GM23338 (cell line): ENCODE data around the gene ACSM4.

ENCODE experiments used
- CREB1 ChIP-seq: fragments of 250-450 bp; sonication (Bioruptor Pico); IDR thresholded peaks from 2 replicates; pipeline ENCODE4 v1.5.0; 2020; ENCODE audit warnings: low read depth, mild to moderate bottlenecking, moderate library complexity
- EZH2 ChIP-seq: fragments of 200-600 bp; sonication (generic); IDR thresholded peaks from one replicate; pipeline ENCODE4 v1.8.0; 2017; ENCODE audit warnings: antibody characterized with exemption, mild to moderate bottlenecking, low read depth; ENCODE audit not compliant: unreplicated experiment
- EZH2phosphoT487 ChIP-seq: fragments of 200-600 bp; sonication (generic); IDR thresholded peaks from one replicate; pipeline ENCODE4 v1.8.1; 2018; ENCODE audit warnings: antibody characterized with exemption; ENCODE audit not compliant: unreplicated experiment
- JUNB ChIP-seq: IDR thresholded peaks from one replicate; pipeline ENCODE4 v1.6.1; 2016; ENCODE audit warnings: antibody characterized with exemption; ENCODE audit not compliant: unreplicated experiment
- POLR2AphosphoS5 ChIP-seq: IDR thresholded peaks from 2 replicates; pipeline ENCODE4 v1.6.1; 2016; ENCODE audit warnings: antibody characterized with exemption, low read depth
- TF ChIP-seq, protein P1 (sequence below), 2 experiments: fragments of 200-600 bp in 1 of 2; sonication (generic) in 1 of 2; conservative IDR thresholded peaks; 2 replicates each; pipeline versions ENCODE4 v1.5.1 to v1.6.1; 2016 to 2017; ENCODE audit warnings: antibody characterized with exemption in 2 of 2, low read depth in 2 of 2, mild to moderate bottlenecking in 2 of 2, moderate library complexity in 1 of 2
- TF ChIP-seq, protein P2 (sequence below): IDR thresholded peaks from one replicate; pipeline ENCODE4 v1.6.1; 2018; ENCODE audit warnings: antibody characterized with exemption; ENCODE audit not compliant: unreplicated experiment

DNA sequence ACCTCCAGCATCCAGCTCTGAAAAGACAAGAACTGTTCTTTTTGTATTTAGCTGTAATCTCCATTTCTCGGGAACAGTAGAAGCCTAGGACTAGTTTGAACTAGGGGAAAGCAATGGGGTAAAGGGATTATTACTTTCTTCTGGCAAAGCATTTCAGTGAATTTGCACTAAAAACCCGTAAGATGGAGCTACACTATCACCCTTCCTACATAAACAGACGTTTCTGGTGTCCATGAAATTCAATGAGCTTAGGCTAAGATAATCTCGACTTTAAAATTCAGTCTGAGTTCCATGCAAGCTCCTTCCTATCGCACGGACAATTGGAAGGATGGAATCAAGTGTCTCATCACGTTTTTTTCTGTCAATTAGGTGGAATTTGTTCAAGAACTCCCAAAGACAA lies 24.0 kb downstream of the ACSM4 start:
- TF ChIP-seq, protein P1, sequence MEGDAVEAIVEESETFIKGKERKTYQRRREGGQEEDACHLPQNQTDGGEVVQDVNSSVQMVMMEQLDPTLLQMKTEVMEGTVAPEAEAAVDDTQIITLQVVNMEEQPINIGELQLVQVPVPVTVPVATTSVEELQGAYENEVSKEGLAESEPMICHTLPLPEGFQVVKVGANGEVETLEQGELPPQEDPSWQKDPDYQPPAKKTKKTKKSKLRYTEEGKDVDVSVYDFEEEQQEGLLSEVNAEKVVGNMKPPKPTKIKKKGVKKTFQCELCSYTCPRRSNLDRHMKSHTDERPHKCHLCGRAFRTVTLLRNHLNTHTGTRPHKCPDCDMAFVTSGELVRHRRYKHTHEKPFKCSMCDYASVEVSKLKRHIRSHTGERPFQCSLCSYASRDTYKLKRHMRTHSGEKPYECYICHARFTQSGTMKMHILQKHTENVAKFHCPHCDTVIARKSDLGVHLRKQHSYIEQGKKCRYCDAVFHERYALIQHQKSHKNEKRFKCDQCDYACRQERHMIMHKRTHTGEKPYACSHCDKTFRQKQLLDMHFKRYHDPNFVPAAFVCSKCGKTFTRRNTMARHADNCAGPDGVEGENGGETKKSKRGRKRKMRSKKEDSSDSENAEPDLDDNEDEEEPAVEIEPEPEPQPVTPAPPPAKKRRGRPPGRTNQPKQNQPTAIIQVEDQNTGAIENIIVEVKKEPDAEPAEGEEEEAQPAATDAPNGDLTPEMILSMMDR (conservative IDR thresholded peaks at IDR 0.05; ENCODE audit: low read depth in 2 of 2) = no peak
- no peak for TF ChIP-seq EZH2
- TF ChIP-seq, protein P2, sequence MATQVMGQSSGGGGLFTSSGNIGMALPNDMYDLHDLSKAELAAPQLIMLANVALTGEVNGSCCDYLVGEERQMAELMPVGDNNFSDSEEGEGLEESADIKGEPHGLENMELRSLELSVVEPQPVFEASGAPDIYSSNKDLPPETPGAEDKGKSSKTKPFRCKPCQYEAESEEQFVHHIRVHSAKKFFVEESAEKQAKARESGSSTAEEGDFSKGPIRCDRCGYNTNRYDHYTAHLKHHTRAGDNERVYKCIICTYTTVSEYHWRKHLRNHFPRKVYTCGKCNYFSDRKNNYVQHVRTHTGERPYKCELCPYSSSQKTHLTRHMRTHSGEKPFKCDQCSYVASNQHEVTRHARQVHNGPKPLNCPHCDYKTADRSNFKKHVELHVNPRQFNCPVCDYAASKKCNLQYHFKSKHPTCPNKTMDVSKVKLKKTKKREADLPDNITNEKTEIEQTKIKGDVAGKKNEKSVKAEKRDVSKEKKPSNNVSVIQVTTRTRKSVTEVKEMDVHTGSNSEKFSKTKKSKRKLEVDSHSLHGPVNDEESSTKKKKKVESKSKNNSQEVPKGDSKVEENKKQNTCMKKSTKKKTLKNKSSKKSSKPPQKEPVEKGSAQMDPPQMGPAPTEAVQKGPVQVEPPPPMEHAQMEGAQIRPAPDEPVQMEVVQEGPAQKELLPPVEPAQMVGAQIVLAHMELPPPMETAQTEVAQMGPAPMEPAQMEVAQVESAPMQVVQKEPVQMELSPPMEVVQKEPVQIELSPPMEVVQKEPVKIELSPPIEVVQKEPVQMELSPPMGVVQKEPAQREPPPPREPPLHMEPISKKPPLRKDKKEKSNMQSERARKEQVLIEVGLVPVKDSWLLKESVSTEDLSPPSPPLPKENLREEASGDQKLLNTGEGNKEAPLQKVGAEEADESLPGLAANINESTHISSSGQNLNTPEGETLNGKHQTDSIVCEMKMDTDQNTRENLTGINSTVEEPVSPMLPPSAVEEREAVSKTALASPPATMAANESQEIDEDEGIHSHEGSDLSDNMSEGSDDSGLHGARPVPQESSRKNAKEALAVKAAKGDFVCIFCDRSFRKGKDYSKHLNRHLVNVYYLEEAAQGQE = no peak
- no peak for TF ChIP-seq EZH2phosphoT487
- TF ChIP-seq POLR2AphosphoS5 = no peak
- no peak for TF ChIP-seq CREB1 (CRISPR knock-in tag)
- no peak for TF ChIP-seq JUNB
